Nephron progenitor cell (in vitro differentiated cells): Measurements from ENCODE around the gene ALPL.

Experiments
- DNase-seq: peaks from one replicate; pipeline ENCODE4 v3.0.0; 2021
- H3K27ac Mint-ChIP-seq: 2 replicates; pipeline ENCODE4 v1.8.0; 2021; ENCODE audit warnings: mild to moderate bottlenecking, moderate library complexity, mixed read lengths
- H3K27me3 Mint-ChIP-seq: 2 replicates; pipeline ENCODE4 v1.8.0; 2021; ENCODE audit warnings: mild to moderate bottlenecking, low read depth, mixed read lengths; ENCODE audit not compliant: poor library complexity
- H3K36me3 Mint-ChIP-seq: 2 replicates; pipeline ENCODE4 v1.8.0; 2021; ENCODE audit warnings: low read depth, mixed read lengths
- H3K4me1 Mint-ChIP-seq: 2 replicates; pipeline ENCODE4 v1.8.0; 2021; ENCODE audit warnings: mixed read lengths
- H3K4me3 Mint-ChIP-seq: 2 replicates; pipeline ENCODE4 v1.8.0; 2021; ENCODE audit warnings: mild to moderate bottlenecking, moderate library complexity, mixed read lengths
- H3K9me3 Mint-ChIP-seq: 2 replicates; pipeline ENCODE4 v1.8.0; 2021; ENCODE audit warnings: mild to moderate bottlenecking, moderate library complexity, mixed read lengths
- CTCF ChIP-seq: fragments of 200-600 bp; sonication (generic); IDR thresholded peaks from 2 replicates; pipeline ENCODE4 v1.5.0; 2021; ENCODE audit warnings: antibody characterized with exemption

Gene ALPL

GRCh38 chr1:21489146-21489545 is 20.1 kb upstream of the ALPL start:
- DNase-seq = no peak
- no peak for TF ChIP-seq CTCF
- Mint-ChIP-seq H3K4me1 (no peaks in the 10 kb centered on the region), H3K4me3 (no peak overlapping the region), H3K36me3 (no peaks in the 10 kb centered on the region), H3K27ac (no peak overlapping the region), H3K27me3 (peaks cover 21% of the 10 kb centered on the region), H3K9me3 (peaks cover 12% of the 10 kb centered on the region)

GRCh38 chr1:21490774-21491487 is 18.3 kb upstream of the ALPL start:
- Mint-ChIP-seq H3K4me1 (no peaks in the 10 kb centered on the region), H3K9me3 (peaks cover 12% of the 10 kb centered on the region), H3K27me3 (peaks cover 23% of the 10 kb centered on the region), H3K27ac (no peak overlapping the region), H3K36me3 (no peaks in the 10 kb centered on the region), H3K4me3 (no peak overlapping the region)
- no peak for TF ChIP-seq CTCF
- no peak for DNase-seq

- DNase-seq = no peak
- no peaks in the 10 kb centered on the region for H3K4me1 Mint-ChIP-seq
- no peak overlapping the region for H3K27ac Mint-ChIP-seq
- H3K4me3 Mint-ChIP-seq = no peak overlapping the region
- H3K27me3 Mint-ChIP-seq = peaks cover 23% of the 10 kb centered on the region
- no peak for TF ChIP-seq CTCF
- no peaks in the 10 kb centered on the region for H3K36me3 Mint-ChIP-seq
- H3K9me3 Mint-ChIP-seq = peaks cover 12% of the 10 kb centered on the region
These were observed 17.5 kb upstream of the ALPL start for GRCh38 chr1:21491488-21492355.

GRCh38 chr1:21492356-21492625 is 16.9 kb upstream of the ALPL start:
- H3K27ac Mint-ChIP-seq = no peak overlapping the region
- H3K9me3 Mint-ChIP-seq = peaks cover 12% of the 10 kb centered on the region
- DNase-seq = no peak
- peaks cover 23% of the 10 kb centered on the region for H3K27me3 Mint-ChIP-seq
- no peak overlapping the region for H3K4me3 Mint-ChIP-seq
- H3K36me3 Mint-ChIP-seq = no peaks in the 10 kb centered on the region
- peaks cover 1% of the 10 kb centered on the region for H3K4me1 Mint-ChIP-seq
- no peak for TF ChIP-seq CTCF

GRCh38 chr1:21494196-21494595 is 15.0 kb upstream of the ALPL start:
- Mint-ChIP-seq H3K4me3 (no peak overlapping the region), H3K9me3 (peaks cover 5% of the 10 kb centered on the region), H3K27ac (no peak overlapping the region), H3K27me3 (peaks cover 30% of the 10 kb centered on the region), H3K36me3 (no peaks in the 10 kb centered on the region), H3K4me1 (peaks cover 11% of the 10 kb centered on the region)
- no peak for TF ChIP-seq CTCF
- no peak for DNase-seq
